Right renal cortex interstitium (tissue), 3 donors: ENCODE measurements around the gene FXYD4. TPM values are rescaled to one million over a fixed set of nuclear protein-coding genes. Genes with fewer than 3 reads are reported as not detected.
A peak's percentile ranks its signal among the peaks of the same experiment; 100 is the strongest.
"Not testable (repeated sequence)": the region's sequence is repeated elsewhere in the genome, so short reads cannot be mapped to it uniquely, and the experiment has no call there.

ENCODE experiments used
- DNase-seq, 3 donors: peaks; one replicate each; pipeline ENCODE4 v3.0.0-alpha.2; 2013; ENCODE audit warnings: low read depth in 3 of 3, low spot score in 2 of 3
- polyA plus RNA-seq, 3 donors: library from polyadenylated mRNA; unstranded; fragments of 120-200 nt; gene quantifications; one replicate each; pipeline ENCODE4 v1.2.1, GENCODE V29; 2013; ENCODE audit not compliant: insufficient read length in 3 of 3

The FXYD4 gene
- under 1 TPM in 1 of 3 donors, not detected in 2; 0.71 TPM for polyA plus RNA-seq

- no peak for DNase-seq
Observed at GRCh38 chr10:43371418-43371817, at the start of gene FXYD4. FXYD4 (plus strand) TSS chr10:43371636; CDS start chr10:43373747, 2,111 bp downstream.

GRCh38 chr10:43322331-43322730 is 49.1 kb upstream of the FXYD4 start:
- DNase-seq = no peak

- peak in 2 of 3 donors; percentile 82 to 87 for DNase-seq
Observed at GRCh38 chr10:43322769-43323168, 48.7 kb upstream of the FXYD4 start.

- no peak for DNase-seq
Observed at GRCh38 chr10:43323245-43323644, 48.2 kb upstream of the FXYD4 start.

- no peak for DNase-seq
Observed at GRCh38 chr10:43324876-43325275, 46.6 kb upstream of the FXYD4 start.

GRCh38 chr10:43327171-43327570 is 44.3 kb upstream of the FXYD4 start:
- DNase-seq = no peak

- no peak for DNase-seq
Observed at GRCh38 chr10:43327986-43328385, 43.5 kb upstream of the FXYD4 start.

- not testable (repeated sequence) for DNase-seq
Observed at GRCh38 chr10:43328810-43329209, 42.6 kb upstream of the FXYD4 start.

- DNase-seq = not testable (repeated sequence)
Observed at GRCh38 chr10:43329246-43329885, 42.1 kb upstream of the FXYD4 start.

- DNase-seq = not testable (repeated sequence)
Observed at GRCh38 chr10:43330049-43330823, 41.2 kb upstream of the FXYD4 start.

GRCh38 chr10:43330824-43331127 is 40.7 kb upstream of the FXYD4 start:
- not testable (repeated sequence) for DNase-seq

GRCh38 chr10:43333653-43334052 is 37.8 kb upstream of the FXYD4 start:
- no peak for DNase-seq

GRCh38 chr10:43336061-43336460 is 35.4 kb upstream of the FXYD4 start:
- DNase-seq = no peak

- no peak for DNase-seq
Observed at GRCh38 chr10:43336641-43337318, 34.7 kb upstream of the FXYD4 start.

GRCh38 chr10:43337536-43337935 is 33.9 kb upstream of the FXYD4 start:
- not testable (repeated sequence) for DNase-seq

GRCh38 chr10:43338117-43338516 is 33.3 kb upstream of the FXYD4 start:
- DNase-seq = no peak

GRCh38 chr10:43339136-43339535 is 32.3 kb upstream of the FXYD4 start:
- no peak for DNase-seq

- no peak for DNase-seq
Observed at GRCh38 chr10:43340101-43340500, 31.3 kb upstream of the FXYD4 start.

- DNase-seq = no peak
Observed at GRCh38 chr10:43340619-43341018, 30.8 kb upstream of the FXYD4 start.

- DNase-seq = no peak
Observed at GRCh38 chr10:43341450-43341849, 30.0 kb upstream of the FXYD4 start.

- no peak for DNase-seq
Observed at GRCh38 chr10:43342279-43343125, 28.9 kb upstream of the FXYD4 start.
